ENCODE data around the gene ADCY4. TPM values are rescaled to one million over a fixed set of nuclear protein-coding genes. Genes with fewer than 3 reads are reported as not detected.

ADCY4 gene
- total and polyA plus RNA-seq, 10 of the 15 experiments (the other 5 are each of a cell fraction or from before 2014, with no cell fraction given), result 0.05 to 0.87 (median 0.21) TPM; not detected in 1

- TF ChIP-seq CUX1 (IDR thresholded peaks at IDR 0.05; ENCODE audit: insufficient replicate concordance, low read depth, low read length), result no peak
- TF ChIP-seq ZBTB11 (CRISPR knock-in tag; IDR thresholded peaks at IDR 0.05), result no peak
Measured at GRCh38 chr14:24364841-24365240, 30.0 kb upstream of the ADCY4 start (continued).

GRCh38 chr14:24363401-24363800, 28.5 kb upstream of the ADCY4 start:
- in situ Hi-C loops (cut with MboI), result no loop called here
- no peaks in the 10 kb centered on the region for H3K36me3 ChIP-seq (ENCODE audit: control insufficient read depth in 2 of 2, insufficient read depth in 2 of 2, low read length in 1 of 2)
- ChIA-PET RAD21 (ENCODE audit: unreplicated experiment) (interaction anchor here (1.1 to 3.0 kb wide), 2 partner anchors 68 to 120 kb away, joined by 3 to 23 read pairs; no protein-coding TSS in a partner anchor), CTCF (interaction anchor here (0.6 to 7.7 kb wide), 6 partner anchors 25 to 83 kb away, joined by 3 to 79 read pairs (median 18); partner anchors contain the start of gene KHNYN), SMC1A (ENCODE audit: uncharacterized antibody, unreplicated experiment) (interaction anchor here (0.8 to 1.1 kb wide), 3 partner anchors 43 to 74 kb away, joined by 3 read pairs; no protein-coding TSS in a partner anchor), POLR2A (no interaction called here)
- H3K79me2 ChIP-seq (ENCODE audit: control insufficient read depth, insufficient read depth, low read length), result no peaks in the 10 kb centered on the region
- FAIRE-seq, result no peak
- WGBS (ENCODE audit: insufficient coverage, insufficient replicate concordance, low lambda C conversion rate, missing lambda C conversion rate), result 55% methylated on average over 5 of the region's 5 CpGs
- H3K4me2 ChIP-seq (ENCODE audit: control insufficient read depth, insufficient read depth), result no peak overlapping the region
- H3K9ac ChIP-seq (ENCODE audit: control insufficient read depth, insufficient read depth, low read length), result no peak overlapping the region
- H3K27ac ChIP-seq (ENCODE audit: control insufficient read depth, insufficient read depth), result no peak overlapping the region
- no peak overlapping the region for H3K4me3 ChIP-seq
- H4K20me1 ChIP-seq (ENCODE audit: control insufficient read depth, insufficient read depth), result no peaks in the 10 kb centered on the region
- no peaks in the 10 kb centered on the region for H3K9me3 ChIP-seq (replicated peaks; ENCODE audit: control insufficient read depth, insufficient read depth, low read length)
- peaks cover 1 to 4% of the 10 kb centered on the region in 2 experiments for H3K27me3 ChIP-seq (replicated peaks in 1 of 2; ENCODE audit: control insufficient read depth in 2 of 2, insufficient read depth in 2 of 2, low read length in 1 of 2)
- H3K4me1 ChIP-seq (ENCODE audit: control insufficient read depth, insufficient read depth, low read length), result peaks cover 16% of the 10 kb centered on the region
- ATAC-seq, result no peak
- intact Hi-C loops (cut with micrococcal nuclease; ENCODE audit: unreplicated experiment), result no loop called here
- no TSS peak for BruUV-seq (replicated peaks)
- TF ChIP-seq SUPT20H (IDR thresholded peaks at IDR 0.05; ENCODE audit: borderline replicate concordance, control insufficient read depth, low read depth, low read length) (no peak), RB1 (IDR thresholded peaks at IDR 0.05; ENCODE audit: borderline replicate concordance) (no peak), POLR2AphosphoS5 (IDR thresholded peaks at IDR 0.05; ENCODE audit: low read length) (no peak), MEF2A (IDR thresholded peaks at IDR 0.05; ENCODE audit: insufficient read depth, low read depth, low read length) (no peak), CREM (IDR thresholded peaks at IDR 0.05; ENCODE audit: low read depth) (no peak), CBX5 (IDR thresholded peaks at IDR 0.05; ENCODE audit: low read depth) (no peak), GABPA (IDR thresholded peaks at IDR 0.05; ENCODE audit: low read depth) (no peak), E4F1 (IDR thresholded peaks at IDR 0.05; ENCODE audit: borderline replicate concordance, partially characterized antibody) (no peak)
- H2AFZ ChIP-seq (ENCODE audit: control insufficient read depth, low read depth, low read length), result no peak overlapping the region
- no peak for DNase-seq (ENCODE audit: low read depth, low spot score)
